K562 (cell line): ENCODE measurements around the gene PPP1CA. TPM values are rescaled to one million over a fixed set of nuclear protein-coding genes. Genes with fewer than 3 reads are reported as not detected.

Experiments
- ARID4B ChIP-seq: sonication (generic); formaldehyde crosslinking; IDR thresholded peaks from 2 replicates; pipeline ENCODE4 v1.8.0; 2022; ENCODE audit warnings: mild to moderate bottlenecking, missing genetic modification reagents
- BHLHE40 ChIP-seq: IDR thresholded peaks from 2 replicates; pipeline ENCODE4 v1.6.1; 2011; ENCODE audit warnings: low read length, improper control_type of control experiment
- COPS2 ChIP-seq: fragments of 450-650 bp; conservative IDR thresholded peaks from 2 replicates; pipeline ENCODE4 v1.6.1; 2016; ENCODE audit warnings: mild to moderate bottlenecking, moderate library complexity
- ERF ChIP-seq: fragments of 450-650 bp; formaldehyde crosslinking; IDR thresholded peaks from 2 replicates; pipeline ENCODE4 v1.4.0; 2020; ENCODE audit warnings: mild to moderate bottlenecking, mixed read lengths
- ESRRA ChIP-seq: fragments of 450-650 bp; IDR thresholded peaks from 2 replicates; pipeline ENCODE4 v1.6.1; 2014; ENCODE audit warnings: low read depth, mild to moderate bottlenecking, moderate library complexity, borderline replicate concordance
- HDAC3 ChIP-seq: fragments of 450-650 bp; IDR thresholded peaks from 2 replicates; pipeline ENCODE4 v1.6.1; 2018; ENCODE audit warnings: borderline replicate concordance, mild to moderate bottlenecking, moderate library complexity; ENCODE audit not compliant: partially characterized antibody
- HNRNPLL ChIP-seq: fragments of 200-400 bp; formaldehyde crosslinking; IDR thresholded peaks from 2 replicates; pipeline ENCODE4 v1.6.1; 2017; ENCODE audit warnings: low read length, low read depth, mild to moderate bottlenecking; ENCODE audit not compliant: poor library complexity, severe bottlenecking
- MECOM ChIP-seq: fragments of 250-450 bp; sonication (Bioruptor Pico); IDR thresholded peaks from 2 replicates; pipeline ENCODE4 v1.8.0; 2022; ENCODE audit warnings: inconsistent platforms
- MXI1 ChIP-seq: IDR thresholded peaks from 2 replicates; pipeline ENCODE4 v1.6.1; 2011; ENCODE audit warnings: low read depth, mild to moderate bottlenecking, improper control_type of control experiment, low read length
- PHF21A ChIP-seq: fragments of 450-650 bp; IDR thresholded peaks from 2 replicates; pipeline ENCODE4 v1.6.1; 2017; ENCODE audit warnings: low read depth, borderline replicate concordance
- RBM22 ChIP-seq: fragments of 200-400 bp; formaldehyde crosslinking; IDR thresholded peaks from 2 replicates; pipeline ENCODE4 v1.6.1; 2018; ENCODE audit warnings: low read length, low read depth; ENCODE audit not compliant: poor library complexity, severe bottlenecking
- RFX1 ChIP-seq: fragments of 450-650 bp; IDR thresholded peaks from 2 replicates; pipeline ENCODE4 v1.6.1; 2016; ENCODE audit warnings: mild to moderate bottlenecking, moderate library complexity
- STAG1 ChIP-seq: sonication (generic); formaldehyde crosslinking; IDR thresholded peaks from 2 replicates; pipeline ENCODE4 v1.5.0; 2020; ENCODE audit warnings: missing genetic modification reagents, borderline replicate concordance
- UBTF ChIP-seq, 2 experiments: IDR thresholded peaks; 2 replicates each; pipeline ENCODE4 v1.6.1; 2012; ENCODE audit warnings: improper control_type of control experiment in 2 of 2, low read depth in 2 of 2, low read length in 2 of 2, borderline replicate concordance in 1 of 2
- USF1 ChIP-seq: sonication (generic); formaldehyde crosslinking; IDR thresholded peaks from 2 replicates; pipeline ENCODE4 v1.9.0; 2022; ENCODE audit warnings: mild to moderate bottlenecking, missing genetic modification reagents
- ZBTB5 ChIP-seq: fragments of 450-650 bp; IDR thresholded peaks from 2 replicates; pipeline ENCODE4 v1.6.1; 2017; ENCODE audit warnings: antibody characterized with exemption
- ZFPM2 ChIP-seq: fragments of 250-450 bp; sonication (Bioruptor Pico); IDR thresholded peaks from 2 replicates; pipeline ENCODE4 v1.5.1; 2022; ENCODE audit warnings: mild to moderate bottlenecking
- ZNF77 ChIP-seq: fragments of 250-450 bp; sonication (Bioruptor Pico); IDR thresholded peaks from 2 replicates; pipeline ENCODE4 v1.5.0; 2020
- polyA plus RNA-seq, 8 experiments: library from polyadenylated mRNA; depleted of rRNA in 4 of 8; stranded (reverse) in 5 of 8; unstranded in 3 of 8; fragments of >200 nt; fragmentation: Nextera tagmentation in 2 of 8; fragmentation: Illumina TruSeq in 1 of 8; extraction: Ambion mirVana in 2 of 8; extraction: Trizol in 1 of 8; gene quantifications; 2 replicates each; pipeline versions ENCODE4 v1.2.1 to v1.2.3, GENCODE V29; 2011 to 2014; ENCODE audit warnings: inconsistent platforms in 1 of 8, missing spikeins in 1 of 8
- total RNA-seq, 7 experiments: library from RNA; depleted of rRNA in 6 of 7; stranded (reverse); fragments of >200 nt in 6 of 7; fragmentation: Illumina TruSeq in 2 of 7; extraction: Trizol in 2 of 7; gene quantifications; 2 replicates each; pipeline versions ENCODE4 v1.2.1 to v1.2.3, GENCODE V29; 2011 to 2021; ENCODE audit warnings: low replicate concordance in 1 of 7

PPP1CA gene
- total and polyA plus RNA-seq, 9 of the 15 experiments (the other 6 are each of a cell fraction or from before 2014, with no cell fraction given): 18.2 to 242 (median 188) TPM

- TF ChIP-seq COPS2 (no peak), ERF (0 out of 2 replicates have a peak, but pooled peaks have one; percentile 25), RFX1 (no peak), ZNF77 (CRISPR knock-in tag) (no peak), PHF21A (0 out of 2 replicates have a peak, but pooled peaks have one; percentile 14), RBM22 (no peak), ZBTB5 (no peak), BHLHE40 (no peak; the same call in 1 of the 2 replicates), MECOM (CRISPR knock-in tag) (no peak), HDAC3 (no peak), ZFPM2 (CRISPR knock-in tag) (no peak), UBTF (IDR thresholded peaks at IDR 0.05; ENCODE audit: borderline replicate concordance in 1 of 2, low read depth in 2 of 2, low read length in 2 of 2) (no peak), MXI1 (no peak), STAG1 (CRISPR knock-in tag) (no peak), USF1 (CRISPR knock-in tag) (peak; percentile 56), ESRRA (no peak), HNRNPLL (no peak), ARID4B (0 out of 2 replicates have a peak, but pooled peaks have one; percentile 49)
Measured at GRCh38 chr11:67373648-67374570, 27.7 kb downstream of the PPP1CA start (continued).
